ENCODE results near the gene ATP1A4.

Gene ATP1A4

DNA sequence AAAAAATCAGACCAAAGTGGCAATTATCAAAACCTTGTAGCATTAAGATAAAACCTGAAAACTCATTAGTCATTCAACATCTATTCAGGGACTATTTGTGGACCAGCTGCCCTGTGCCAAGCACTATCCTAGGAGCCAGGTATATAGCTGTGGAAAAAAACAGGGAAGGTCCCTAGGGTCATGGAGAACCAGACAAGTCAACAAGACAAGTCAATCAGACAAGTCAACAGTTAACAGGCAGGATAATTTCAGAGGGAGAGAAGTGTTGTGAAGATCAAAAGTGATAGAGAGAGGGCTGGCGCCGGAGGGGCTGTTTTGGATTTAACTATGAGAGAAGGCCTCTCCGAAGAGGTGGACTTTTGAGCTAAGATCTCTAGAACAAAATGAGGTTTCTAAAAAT lies 3.3 kb upstream of the ATP1A4 start:
- no peak for DNase-seq

DNA sequence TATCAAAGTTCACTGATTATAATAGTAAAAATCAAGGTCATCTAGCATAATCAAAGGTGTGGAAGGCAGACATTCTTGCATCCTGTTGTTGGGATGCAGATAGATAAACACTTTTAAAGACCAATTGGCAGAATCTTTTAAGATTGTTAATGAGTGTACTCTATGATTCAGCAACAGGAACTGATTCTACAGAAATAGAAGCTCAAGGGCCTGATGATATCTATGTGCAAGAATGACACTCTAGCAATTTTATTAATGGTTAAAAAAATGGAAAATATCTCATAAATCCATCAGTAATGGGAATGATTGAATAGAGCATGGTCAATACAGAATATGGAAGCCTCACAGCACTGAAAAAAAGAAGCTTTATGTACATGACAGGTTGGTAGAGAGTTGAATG lies 2.2 kb upstream of the ATP1A4 start:
- no peak for DNase-seq

DNA sequence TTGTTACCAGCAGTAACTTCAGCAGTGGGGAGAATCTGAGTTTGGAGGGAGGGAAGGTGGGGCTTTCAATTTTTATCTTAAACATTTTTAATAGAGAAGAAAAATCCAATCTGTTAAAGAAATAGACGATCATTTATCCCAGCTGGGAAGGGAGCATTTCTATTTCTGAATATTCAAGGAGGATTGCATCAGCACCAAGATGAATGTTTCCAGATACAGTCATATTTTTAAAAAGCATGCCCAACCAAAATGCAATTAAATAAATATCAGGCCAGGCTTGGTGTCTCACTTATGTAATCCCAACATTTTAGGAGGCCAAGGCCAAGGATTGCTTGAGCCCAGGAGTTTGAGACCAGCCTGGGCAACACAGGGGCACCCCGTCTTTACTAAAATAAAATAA lies 1.7 kb upstream of the ATP1A4 start:
- DNase-seq = no peak

DNA sequence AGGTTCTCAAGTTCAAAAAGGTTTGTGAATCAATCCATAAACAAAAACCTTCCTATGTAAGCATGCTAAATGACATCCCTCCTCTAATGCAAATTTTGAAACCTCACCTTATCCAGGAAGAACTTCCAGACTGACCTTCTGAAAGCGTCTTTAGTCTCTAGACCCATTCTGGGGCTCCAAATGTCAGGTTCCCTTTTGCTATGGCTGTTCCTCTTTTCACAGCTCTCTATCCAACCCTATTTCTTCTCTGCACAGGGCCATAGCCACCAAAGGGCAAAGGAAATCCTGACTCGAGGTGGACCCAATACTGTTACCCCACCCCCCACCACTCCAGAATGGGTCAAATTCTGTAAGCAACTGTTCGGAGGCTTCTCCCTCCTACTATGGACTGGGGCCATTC lies 3.4 kb downstream of the ATP1A4 start:
- no peak for DNase-seq

DNA sequence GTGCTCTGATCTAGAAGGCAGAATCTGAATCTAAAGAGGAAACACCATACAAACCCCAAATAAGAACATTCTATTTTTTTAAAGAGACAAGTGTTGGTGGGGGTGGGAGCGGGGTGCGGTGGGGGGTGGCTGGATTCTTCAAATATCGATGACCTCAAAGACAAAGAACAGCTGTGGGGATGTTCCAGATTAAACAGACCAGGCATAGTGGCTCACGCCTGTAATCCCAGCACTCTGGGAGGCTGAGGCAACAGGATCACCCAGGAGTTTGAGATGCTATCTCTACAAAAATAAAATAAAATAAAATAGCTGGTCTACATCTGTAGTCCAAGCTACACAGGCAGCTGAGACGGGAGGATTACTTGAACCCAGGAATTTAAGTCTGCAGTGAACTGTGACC lies 5.0 kb downstream of the ATP1A4 start:
- DNase-seq = no peak

DNA sequence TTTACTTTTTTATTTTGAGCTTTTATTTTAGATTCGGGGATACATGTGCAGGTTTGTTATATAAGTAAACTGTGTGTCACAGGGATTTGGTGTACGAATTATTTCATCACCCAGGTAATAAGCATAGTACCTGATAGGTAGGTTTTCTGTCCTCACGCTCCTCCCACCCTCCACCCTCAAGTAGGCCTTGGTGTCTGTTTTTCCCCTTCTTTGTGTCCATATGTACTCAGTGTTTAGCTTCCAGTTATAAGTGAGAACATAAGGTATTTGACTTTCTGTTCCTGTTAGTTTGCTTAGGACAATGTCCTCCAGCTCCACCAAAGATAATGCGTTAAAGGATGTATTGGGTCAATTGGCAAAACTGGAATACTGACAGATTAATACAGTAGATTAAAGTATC lies 5.8 kb downstream of the ATP1A4 start:
- DNase-seq = no peak

DNA sequence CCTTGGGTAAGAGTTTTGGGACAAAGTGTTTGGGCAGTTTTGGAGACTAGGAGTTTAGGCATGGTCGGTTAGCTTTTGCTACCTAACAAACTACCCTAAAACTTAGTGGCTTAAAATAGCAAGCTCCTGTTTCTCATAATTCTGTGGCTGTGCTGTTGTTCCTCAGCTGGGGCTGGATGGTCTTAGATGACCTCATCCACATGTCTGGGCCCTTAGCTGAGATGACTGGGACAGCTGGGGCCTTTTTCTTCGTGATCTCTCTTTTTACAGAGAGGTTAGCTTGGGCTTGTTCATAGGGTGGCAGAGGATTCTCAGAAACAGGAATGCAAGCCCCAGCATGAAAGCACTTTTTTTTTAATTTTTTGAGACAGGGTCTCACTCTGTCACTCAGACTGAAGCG lies 6.6 kb downstream of the ATP1A4 start:
- no peak for DNase-seq

DNA sequence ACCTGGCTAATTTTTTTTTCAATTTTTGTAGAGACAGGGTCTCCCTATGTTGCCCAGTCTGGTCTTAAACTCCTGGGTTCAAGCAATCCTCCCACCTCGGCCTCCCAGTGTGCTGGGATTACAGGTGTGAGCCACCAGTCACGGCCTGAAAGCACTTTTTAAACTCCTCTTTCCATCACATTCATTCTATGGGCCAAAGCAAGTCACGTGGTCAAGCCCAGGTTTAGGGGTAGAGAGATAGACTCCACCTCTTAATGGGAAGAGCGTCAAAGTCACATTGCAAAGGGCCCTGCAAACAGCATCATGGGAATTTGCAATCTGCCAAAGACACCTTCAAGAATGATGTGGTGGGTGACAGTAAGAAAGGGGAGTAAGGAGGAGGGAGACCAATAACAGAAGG lies 7.1 kb downstream of the ATP1A4 start:
- no peak for DNase-seq

DNA sequence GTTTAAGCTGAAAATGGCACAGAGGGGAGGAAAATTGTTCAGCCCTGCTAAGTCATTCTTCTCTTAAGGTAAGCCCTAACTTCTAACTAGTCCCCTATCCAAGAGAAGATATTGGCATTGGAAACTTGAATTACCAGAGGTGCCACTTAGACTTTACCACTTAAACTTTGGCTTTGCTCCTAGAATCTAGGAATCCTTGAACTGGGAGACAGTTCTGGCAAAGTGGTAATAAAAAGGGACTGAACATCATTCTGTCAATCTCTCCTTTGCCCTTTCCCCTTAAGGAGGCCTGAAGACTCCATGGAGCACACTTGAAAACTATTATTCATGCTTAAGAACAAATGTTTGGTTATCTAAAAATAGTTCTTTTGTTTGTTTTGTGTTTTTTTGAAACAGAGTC lies 8.4 kb downstream of the ATP1A4 start:
- no peak for DNase-seq

DNA sequence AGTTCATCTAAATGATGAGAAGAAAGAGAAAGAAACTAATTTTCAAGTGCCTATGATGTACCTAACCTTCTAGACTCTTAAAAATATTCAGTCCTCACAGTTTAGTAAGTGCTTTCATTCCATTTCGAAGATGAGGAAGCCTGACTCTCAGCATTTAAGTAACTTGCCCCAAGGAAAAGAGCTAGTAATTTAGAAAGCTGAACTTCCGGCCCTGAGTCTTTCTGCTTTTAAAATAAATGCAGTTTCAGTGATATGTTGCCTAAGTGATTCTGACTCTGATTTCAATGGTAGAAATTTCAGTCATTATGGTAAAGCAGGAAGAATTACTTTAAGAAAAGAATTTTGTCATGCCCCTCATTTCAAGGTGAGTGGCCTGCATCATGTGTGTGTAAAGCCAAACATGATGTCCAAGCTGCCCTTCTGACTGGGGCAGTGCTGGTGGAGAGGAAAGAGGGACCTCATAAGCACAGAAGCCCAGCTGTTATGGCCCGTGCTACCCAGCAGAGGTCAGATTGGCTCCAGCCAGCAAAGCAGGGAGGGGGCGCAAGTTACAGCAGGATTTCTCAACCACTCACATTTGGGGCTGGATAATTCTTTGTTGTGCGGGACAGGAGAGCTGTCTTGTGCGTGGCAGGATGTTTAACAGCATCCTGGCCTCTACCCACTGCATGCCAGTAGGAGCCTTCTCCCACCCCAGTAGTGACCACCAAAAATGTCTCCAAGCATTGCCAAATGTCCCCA lies 10.7 kb downstream of the ATP1A4 start:
- no peak for DNase-seq

DNA sequence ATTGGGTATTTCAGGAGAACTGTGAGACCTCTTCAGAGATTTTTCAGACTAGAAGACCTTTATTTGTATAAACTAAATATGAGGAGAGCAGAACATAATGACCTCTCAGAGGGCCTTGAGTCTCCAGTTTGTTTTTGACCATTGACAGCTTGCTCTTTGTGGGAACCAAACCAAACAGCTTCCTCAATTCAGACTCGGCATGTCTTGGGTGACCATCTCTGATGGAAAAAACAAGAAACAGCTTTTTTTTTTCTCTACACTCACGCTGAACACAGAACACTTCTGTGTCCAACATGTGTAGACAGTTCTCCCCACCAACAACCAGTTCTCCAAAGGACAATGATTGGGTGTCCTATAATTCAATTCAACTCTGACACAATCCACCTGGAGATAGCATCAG lies 11.5 kb downstream of the ATP1A4 start:
- DNase-seq = no peak

DNA sequence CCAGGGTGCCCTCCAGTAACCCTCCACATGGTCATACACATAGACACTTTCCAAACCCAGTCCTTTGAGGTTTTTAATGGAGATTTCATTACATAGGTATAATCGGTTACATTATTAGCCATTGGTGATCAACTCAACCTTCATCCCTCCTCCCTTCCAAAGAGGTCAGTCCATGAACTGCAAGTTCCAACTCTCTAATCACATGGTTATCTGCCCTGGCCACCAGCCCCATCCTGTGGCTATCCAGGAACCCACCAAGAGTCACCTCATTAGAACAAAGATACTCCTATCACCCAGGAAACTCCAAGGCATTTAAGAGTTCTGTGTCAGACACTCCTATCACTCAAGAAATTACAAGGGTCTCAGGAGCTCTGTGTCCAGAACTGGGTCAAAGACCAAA lies 12.2 kb downstream of the ATP1A4 start:
- DNase-seq = no peak

DNA sequence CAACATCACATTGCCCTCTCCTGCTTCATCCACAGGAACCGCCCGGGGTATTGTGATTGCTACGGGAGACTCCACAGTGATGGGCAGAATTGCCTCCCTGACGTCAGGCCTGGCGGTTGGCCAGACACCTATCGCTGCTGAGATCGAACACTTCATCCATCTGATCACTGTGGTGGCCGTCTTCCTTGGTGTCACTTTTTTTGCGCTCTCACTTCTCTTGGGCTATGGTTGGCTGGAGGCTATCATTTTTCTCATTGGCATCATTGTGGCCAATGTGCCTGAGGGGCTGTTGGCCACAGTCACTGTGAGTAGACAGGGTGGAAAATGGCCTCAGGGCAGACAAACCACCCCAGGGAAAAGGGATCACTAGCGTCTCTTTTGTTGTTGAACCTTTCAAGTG lies 12.7 kb downstream of the ATP1A4 start:
- no peak for DNase-seq

DNA sequence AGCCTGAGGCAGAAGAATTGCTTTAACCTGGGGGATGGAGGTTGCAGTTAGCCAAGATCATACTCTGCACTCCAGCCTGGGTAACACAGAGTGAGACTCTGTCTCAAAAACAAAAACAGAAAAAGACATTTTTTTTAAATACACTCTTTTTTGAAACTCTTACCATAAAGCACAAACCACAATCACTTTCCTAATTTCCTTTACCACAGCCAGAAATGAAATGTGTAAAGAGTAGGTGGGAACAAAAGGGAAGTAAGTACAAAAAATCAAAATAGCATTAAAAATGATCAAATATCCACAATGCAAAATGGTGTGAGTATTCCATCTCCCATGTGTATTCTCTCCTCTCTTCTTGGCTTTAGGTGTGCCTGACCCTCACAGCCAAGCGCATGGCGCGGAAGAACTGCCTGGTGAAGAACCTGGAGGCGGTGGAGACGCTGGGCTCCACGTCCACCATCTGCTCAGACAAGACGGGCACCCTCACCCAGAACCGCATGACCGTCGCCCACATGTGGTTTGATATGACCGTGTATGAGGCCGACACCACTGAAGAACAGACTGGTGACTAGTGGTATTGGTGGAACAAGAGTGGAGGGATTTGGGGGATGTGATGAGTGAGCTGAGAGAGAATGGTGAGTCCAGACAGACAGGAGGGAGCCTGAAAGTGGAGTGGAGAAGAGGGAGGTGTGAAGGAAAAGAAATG lies 14.9 kb downstream of the ATP1A4 start:
- DNase-seq = no peak

DNA sequence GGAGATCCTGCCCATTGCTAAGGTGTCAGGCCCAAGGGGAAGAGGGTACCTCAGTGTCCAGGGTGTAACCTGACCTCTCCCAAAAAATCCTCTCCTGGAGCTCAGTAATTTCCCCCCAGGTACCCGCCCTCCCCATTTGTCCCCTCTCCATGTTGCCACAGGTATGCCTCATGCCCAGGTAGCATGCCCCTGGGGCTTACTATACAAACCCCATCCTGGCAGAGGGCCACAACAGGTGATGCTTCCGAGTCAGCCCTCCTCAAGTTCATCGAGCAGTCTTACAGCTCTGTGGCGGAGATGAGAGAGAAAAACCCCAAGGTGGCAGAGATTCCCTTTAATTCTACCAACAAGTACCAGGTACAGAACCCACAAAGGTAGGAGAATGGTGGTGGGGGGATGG lies 15.7 kb downstream of the ATP1A4 start:
- no peak for DNase-seq

DNA sequence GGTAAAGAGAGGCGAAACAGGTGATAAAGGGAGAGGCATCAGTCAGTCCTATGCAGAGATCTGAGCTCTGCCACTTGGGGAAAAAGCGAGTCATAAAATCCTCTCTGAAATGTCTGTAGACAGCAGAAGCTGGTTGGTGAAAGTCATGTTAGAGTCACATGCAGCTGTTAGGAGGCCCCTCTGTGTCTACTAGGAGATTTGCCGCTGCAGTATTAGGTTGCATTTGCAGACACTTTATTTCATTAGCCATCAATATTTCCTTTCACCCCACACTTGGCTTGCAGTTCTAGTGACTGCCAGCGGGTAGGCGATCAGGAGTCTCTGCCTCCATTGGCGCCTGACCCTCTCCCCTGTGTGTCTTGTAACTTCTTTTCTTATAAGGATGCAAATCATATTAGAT lies 16.2 kb downstream of the ATP1A4 start:
- DNase-seq = no peak

DNA sequence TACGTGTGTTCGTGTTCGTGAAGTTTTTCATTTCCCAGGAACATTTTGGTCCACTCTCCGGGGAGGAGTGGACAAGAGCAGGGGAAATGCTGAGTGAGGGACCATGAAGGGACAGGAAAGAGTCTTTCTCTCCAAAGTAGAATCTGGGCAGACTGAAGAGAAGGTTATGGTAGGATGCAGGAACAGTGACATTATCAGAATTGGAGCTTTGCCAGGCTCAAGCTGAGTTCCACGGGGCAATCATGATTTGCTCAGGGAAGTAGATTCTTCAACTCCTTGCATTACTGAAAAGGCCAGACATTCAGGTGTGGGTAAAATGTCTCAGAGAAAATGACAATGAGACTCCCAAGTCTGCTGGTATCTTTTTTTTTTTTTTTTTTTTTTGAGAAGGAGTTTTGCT lies 16.6 kb downstream of the ATP1A4 start:
- no peak for DNase-seq

DNA sequence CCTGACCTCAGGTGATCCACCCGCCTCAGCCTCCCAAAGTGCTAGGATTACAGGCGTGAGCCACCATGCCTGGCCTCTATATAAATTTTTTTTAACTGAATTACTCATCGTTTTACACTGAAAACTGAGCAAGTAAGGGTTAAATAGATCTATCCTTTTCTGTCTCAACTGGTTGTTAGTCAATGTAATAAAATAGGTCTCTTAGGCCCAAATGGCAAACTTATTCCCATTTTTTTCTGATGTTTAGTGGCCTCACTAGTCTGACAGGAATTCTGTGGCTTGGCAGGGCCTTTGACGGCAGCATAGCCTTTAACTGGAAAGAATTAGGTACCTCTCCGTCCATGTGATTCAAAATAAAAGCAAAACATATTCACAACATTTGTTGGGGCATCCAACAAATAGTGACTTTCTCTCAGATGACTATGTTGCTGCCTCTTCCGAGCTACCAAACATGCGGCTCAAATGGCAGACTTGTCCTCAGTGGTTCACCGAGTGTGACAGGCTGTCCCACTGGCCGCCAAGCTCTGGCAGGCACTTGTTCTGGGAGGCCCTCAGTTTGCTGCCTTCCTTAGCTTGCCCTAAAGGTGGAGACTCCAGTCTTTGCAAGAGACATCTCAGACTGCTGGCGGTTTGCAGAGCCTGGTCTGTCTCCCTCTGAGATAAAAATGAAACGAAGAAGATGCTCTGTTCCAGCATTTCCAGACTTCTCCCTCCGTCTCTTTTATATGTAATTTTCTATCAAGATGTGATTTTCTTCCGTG lies 17.4 kb downstream of the ATP1A4 start:
- no peak for DNase-seq

DNA sequence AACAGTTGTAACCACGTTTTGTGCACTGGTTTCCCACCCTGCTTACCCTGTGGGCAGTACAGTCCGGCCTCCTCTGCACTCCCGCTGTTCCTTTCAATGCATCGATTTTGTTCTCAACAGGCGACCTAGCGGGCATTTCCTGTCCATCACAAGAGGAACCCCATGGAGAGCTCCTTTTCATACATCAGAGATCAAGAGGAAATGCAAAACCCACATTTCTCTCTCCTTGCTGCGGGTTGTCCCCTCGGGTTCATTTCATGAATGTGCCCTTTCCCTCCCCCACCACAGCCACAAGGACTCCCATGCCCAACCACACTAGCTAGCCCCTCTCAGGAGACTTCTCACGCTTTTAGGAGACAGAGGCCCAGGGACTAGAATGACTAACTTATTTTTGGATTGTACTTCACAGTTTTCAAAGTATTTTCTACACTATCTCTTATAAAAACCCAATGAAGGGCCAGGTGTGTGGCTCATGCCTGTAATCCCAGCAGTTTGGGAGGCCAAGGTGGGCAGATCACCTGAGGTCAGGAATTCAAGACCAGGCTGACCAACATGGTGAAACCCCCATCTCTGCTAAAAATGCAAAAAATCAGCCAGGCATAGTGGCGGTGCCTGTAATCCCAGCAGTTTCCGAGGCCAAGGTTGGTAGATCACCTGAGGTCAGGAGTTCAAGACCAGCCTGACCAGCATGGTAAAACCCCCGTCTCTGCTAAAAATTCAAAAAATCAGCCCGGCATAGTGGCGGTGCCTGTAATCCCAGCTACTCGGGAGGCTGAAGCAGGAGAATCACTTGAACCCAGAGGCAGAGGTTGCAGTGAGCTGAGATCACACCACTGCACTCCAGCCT lies 18.4 kb downstream of the ATP1A4 start:
- no peak for DNase-seq

DNA sequence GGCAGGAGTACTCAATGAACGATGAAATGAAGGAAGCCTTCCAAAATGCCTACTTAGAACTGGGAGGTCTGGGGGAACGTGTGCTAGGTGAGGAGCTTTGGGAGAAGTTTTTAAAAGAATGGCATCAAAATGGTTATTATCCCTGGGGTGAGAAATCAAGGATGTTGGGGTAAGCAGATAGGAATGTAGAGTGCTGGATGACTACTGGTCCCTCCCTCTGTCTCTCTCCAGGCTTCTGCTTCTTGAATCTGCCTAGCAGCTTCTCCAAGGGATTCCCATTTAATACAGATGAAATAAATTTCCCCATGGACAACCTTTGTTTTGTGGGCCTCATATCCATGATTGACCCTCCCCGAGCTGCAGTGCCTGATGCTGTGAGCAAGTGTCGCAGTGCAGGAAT lies 20.0 kb downstream of the ATP1A4 start:
- DNase-seq = no peak

DNA sequence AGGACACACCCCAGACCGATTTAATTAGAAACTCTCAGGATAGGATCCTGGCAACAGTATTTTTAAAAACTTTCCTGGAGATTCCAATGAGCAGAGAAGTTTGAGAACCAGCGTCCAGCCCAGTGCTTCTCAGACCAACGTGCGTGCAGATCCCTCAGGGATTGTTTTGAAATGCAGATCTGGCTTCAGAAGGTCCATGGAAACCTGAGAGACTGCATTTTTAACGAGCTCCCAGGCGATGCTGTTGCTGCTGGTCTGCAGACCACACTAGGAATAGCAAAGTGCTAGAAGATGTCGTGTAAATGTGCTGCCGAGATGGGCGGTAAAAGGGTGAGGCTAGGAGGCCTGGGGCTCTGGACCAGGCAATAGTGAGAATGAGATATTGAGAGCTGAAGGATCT lies 20.6 kb downstream of the ATP1A4 start:
- no peak for DNase-seq

DNA sequence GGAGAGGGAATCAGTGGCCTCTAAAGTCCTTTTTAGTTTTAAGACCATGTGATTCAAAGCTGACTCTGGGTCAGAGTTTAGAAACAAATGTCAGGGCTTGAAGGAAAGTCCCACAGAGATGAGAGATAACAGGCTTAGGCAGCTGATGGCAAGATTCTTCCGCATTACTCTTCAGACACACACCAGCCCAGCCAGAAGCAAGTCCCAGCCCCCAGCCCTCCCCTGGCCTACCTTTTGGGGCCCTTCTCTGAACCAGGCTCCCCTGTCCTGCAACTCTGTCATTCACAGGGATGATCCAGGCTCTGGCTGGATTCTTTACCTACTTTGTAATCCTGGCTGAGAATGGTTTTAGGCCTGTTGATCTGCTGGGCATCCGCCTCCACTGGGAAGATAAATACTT lies 25.8 kb downstream of the ATP1A4 start:
- DNase-seq = no peak

DNA sequence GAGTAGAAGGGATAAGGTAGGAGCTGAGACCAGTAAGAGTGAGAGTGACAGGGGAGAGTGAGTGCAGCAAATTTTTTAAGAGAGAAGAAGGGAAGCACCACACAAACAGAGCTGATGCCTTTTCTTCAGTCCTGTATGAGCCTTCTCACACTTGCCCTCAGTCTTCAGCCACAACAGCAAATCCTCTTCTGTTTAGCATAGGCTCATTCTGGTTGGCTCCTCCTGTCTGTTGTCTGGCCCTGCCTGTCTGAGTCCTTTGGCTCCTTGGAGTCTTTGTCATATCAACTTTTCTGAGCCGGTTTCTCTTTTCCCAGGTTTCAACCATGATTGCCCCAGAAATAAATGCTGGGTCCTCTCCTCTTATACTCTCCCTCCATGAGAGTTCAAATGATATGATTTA lies 26.3 kb downstream of the ATP1A4 start:
- DNase-seq = no peak
